HCT116 (cell line): ENCODE measurements around the gene RIPOR1. TPM values are rescaled to one million over a fixed set of nuclear protein-coding genes. Genes with fewer than 3 reads are reported as not detected.

ENCODE experiments used
- ATAC-seq: fragments of 200-7000 bp; cut with Tn5 transposase; 2 replicates; pipeline ENCODE4 v1.9.1; 2020; ENCODE audit warnings: mild to moderate bottlenecking, moderate library complexity
- BruUV-seq: library from RNA; stranded (reverse); fragments of 400-500 nt; replicated peaks from 2 replicates; lab custom pipeline; 2021; lab: Mats Ljungman, UMichigan
- CTCF ChIA-PET: fragments of 300-600 bp; sonication (Branson Sonifier 250); formaldehyde crosslinking; loops from one replicate; lab custom pipeline; 2021; ENCODE audit warnings: antibody characterized with exemption; lab: Charles Lee
- POLR2A ChIA-PET: fragments of 300-600, 350-600 bp; sonication (Branson Sonifier 250); formaldehyde crosslinking; loops from one replicate; lab custom pipeline; 2021; ENCODE audit warnings: antibody characterized with exemption; lab: Charles Lee
- RAD21 ChIA-PET, 2 experiments: fragments of 300-600 bp; sonication (Branson Sonifier 250); formaldehyde crosslinking; loops; one replicate each; lab custom pipeline; 2023; ENCODE audit warnings: low total read pairs in 2 of 2; ENCODE audit not compliant: uncharacterized antibody in 2 of 2, unreplicated experiment in 2 of 2, low non-redundant PET in 1 of 2; lab: Charles Lee
- DNase-seq: peaks from one replicate; pipeline ENCODE4 v3.0.0-alpha.2; 2010; ENCODE audit warnings: low read depth, low spot score
- H2AFZ ChIP-seq: fragments of 200-600 bp; shearing (Covaris generic), sonication (generic); 2 replicates; pipeline ENCODE4 v1.6.1; 2017; ENCODE audit warnings: low read depth, mixed run types, mixed read lengths, antibody characterized with exemption, low read length; ENCODE audit not compliant: poor library complexity, severe bottlenecking
- H3K27ac ChIP-seq: 2 replicates; pipeline ENCODE4 v1.5.1; 2012; ENCODE audit warnings: low read depth, low read length
- H3K27me3 ChIP-seq: fragments of 200-600 bp; sonication (generic); 2 replicates; pipeline ENCODE4 v1.6.1; 2016; ENCODE audit warnings: mixed run types, low read length, mixed read lengths; ENCODE audit not compliant: insufficient read depth
- H3K36me3 ChIP-seq, 2 experiments: fragments of 200-500 bp in 1 of 2; fragments of 200-600 bp in 1 of 2; sonication (Bioruptor generic) in 1 of 2; sonication (generic) in 1 of 2; 2 replicates each; pipeline versions ENCODE4 v1.5.1 to v1.6.1; 2014 to 2016; ENCODE audit warnings: low read length in 2 of 2, inconsistent platforms in 1 of 2, mixed read lengths in 1 of 2, mixed run types in 1 of 2; ENCODE audit not compliant: insufficient read depth in 2 of 2, control insufficient read depth in 1 of 2
- H3K4me1 ChIP-seq, 2 experiments: fragments of 200-600 bp in 1 of 2; sonication (generic) in 1 of 2; 2 replicates each; pipeline versions ENCODE4 v1.5.1 to v1.6.1; 2012 to 2017; ENCODE audit warnings: low read length in 2 of 2, inconsistent platforms in 1 of 2, mild to moderate bottlenecking in 1 of 2, mixed read lengths in 1 of 2, mixed run types in 1 of 2, moderate library complexity in 1 of 2; ENCODE audit not compliant: insufficient read depth in 2 of 2, control insufficient read depth in 1 of 2
- H3K4me2 ChIP-seq: fragments of 200-600 bp; sonication (generic); 2 replicates; pipeline ENCODE4 v1.6.1; 2017; ENCODE audit warnings: mixed run types, low read length, mixed read lengths
- H3K4me3 ChIP-seq, 2 experiments: fragments of 200-600 bp in 1 of 2; sonication (generic) in 1 of 2; replicated peaks in 1 of 2; 2 replicates each; pipeline ENCODE4 v1.5.1; 2011 to 2016; ENCODE audit warnings: low read length in 2 of 2, control low read depth in 1 of 2, low read depth in 1 of 2, mild to moderate bottlenecking in 1 of 2, mixed read lengths in 1 of 2, mixed run types in 1 of 2
- H3K79me2 ChIP-seq: fragments of 200-600 bp; sonication (generic); 2 replicates; pipeline ENCODE4 v1.6.1; 2017; ENCODE audit warnings: mild to moderate bottlenecking, mixed run types, low read length, moderate library complexity, mixed read lengths; ENCODE audit not compliant: insufficient read depth
- H3K9ac ChIP-seq: fragments of 200-600 bp; sonication (generic); 2 replicates; pipeline ENCODE4 v1.6.1; 2016; ENCODE audit warnings: low read length, mixed read lengths
- H3K9me2 ChIP-seq: fragments of 200-600 bp; sonication (generic), shearing (Covaris generic); 2 replicates; pipeline ENCODE4 v1.6.1; 2017; ENCODE audit warnings: mixed run types, mild to moderate bottlenecking, moderate library complexity; ENCODE audit not compliant: insufficient read depth
- H3K9me3 ChIP-seq, 2 experiments: fragments of 200-500 bp in 1 of 2; fragments of 200-600 bp in 1 of 2; sonication (Bioruptor generic) in 1 of 2; sonication (generic) in 1 of 2; 2 replicates each; pipeline ENCODE4 v1.6.1; 2014 to 2017; ENCODE audit warnings: low read length in 2 of 2, mixed read lengths in 2 of 2, inconsistent platforms in 1 of 2, low read depth in 1 of 2, mild to moderate bottlenecking in 1 of 2, mixed run types in 1 of 2, moderate library complexity in 1 of 2; ENCODE audit not compliant: control insufficient read depth in 1 of 2, insufficient read depth in 1 of 2
- H4K20me1 ChIP-seq: fragments of 200-600 bp; sonication (generic), shearing (Covaris generic); 2 replicates; pipeline ENCODE4 v1.6.1; 2017; ENCODE audit warnings: mixed run types, mild to moderate bottlenecking, moderate library complexity; ENCODE audit not compliant: insufficient read depth
- CBX3 ChIP-seq: IDR thresholded peaks from 2 replicates; pipeline ENCODE4 v1.6.1; 2012; ENCODE audit warnings: low read depth
- EZH2 ChIP-seq: fragments of 200-600 bp; sonication (generic); IDR thresholded peaks from 2 replicates; pipeline ENCODE4 v1.6.1; 2017; ENCODE audit warnings: antibody characterized with exemption, mixed run types
- REST ChIP-seq: IDR thresholded peaks from 2 replicates; pipeline ENCODE4 v1.6.1; 2012; ENCODE audit warnings: low read depth
- TCF7L2 ChIP-seq: IDR thresholded peaks from 2 replicates; pipeline ENCODE4 v1.7.0; 2011; ENCODE audit warnings: borderline replicate concordance, inconsistent platforms; ENCODE audit not compliant: insufficient read depth, insufficient read length; ENCODE audit errors: extremely low read depth
- intact Hi-C: fragments of 100-400 bp; cut with micrococcal nuclease; formaldehyde crosslinking; loops from 2 replicates; pipeline ENCODE4 v1.10.0; 2022
- total RNA-seq: library from RNA; stranded (reverse); gene quantifications from one replicate; pipeline ENCODE4 v1.2.1, GENCODE V29; 2021; ENCODE audit not compliant: unreplicated experiment

The RIPOR1 gene
- total RNA-seq, 1 experiment from 2014 or later = 60.0 TPM

GRCh38 chr16:67544844-67545664 lies 16.4 kb downstream of the RIPOR1 start:
- ATAC-seq = no peak
- RAD21 ChIA-PET = interaction anchor here in 1 of 2 experiments (1.2 kb wide), 1 partner anchor 10 kb away, joined by 3 read pairs; no protein-coding TSS in a partner anchor
- H3K79me2 ChIP-seq = no peaks in the 10 kb centered on the region
- no peak overlapping the region for H3K4me3 ChIP-seq
- peaks cover 0 to 20% of the 10 kb centered on the region in 2 experiments; a peak in 2 of 4 replicates for H3K4me1 ChIP-seq
- H3K9ac ChIP-seq = no peak overlapping the region
- H3K4me2 ChIP-seq = no peak overlapping the region
- H3K9me2 ChIP-seq = no peaks in the 10 kb centered on the region
- DNase-seq = no peak
- intact Hi-C loops = no loop called here
- no peaks in the 10 kb centered on the region for H4K20me1 ChIP-seq
- CTCF ChIA-PET = interaction anchor here (1.0 to 1.9 kb wide), 2 partner anchors 16 to 23 kb away, joined by 3 to 12 read pairs; no protein-coding TSS in a partner anchor
- H3K36me3 ChIP-seq = peaks cover 7 to 19% of the 10 kb centered on the region in 2 experiments
- no peak overlapping the region for H3K27ac ChIP-seq
- BruUV-seq = no TSS peak
- TF ChIP-seq CBX3 (no peak), TCF7L2 (no peak), REST (no peak), EZH2 (no peak)
- POLR2A ChIA-PET = no interaction called here
- no peaks in the 10 kb centered on the region for H3K27me3 ChIP-seq
- no peaks in the 10 kb centered on the region for H3K9me3 ChIP-seq
- H2AFZ ChIP-seq = no peak overlapping the region
